ENCODE measurements around the gene COMMD10.

Gene COMMD10

DNA sequence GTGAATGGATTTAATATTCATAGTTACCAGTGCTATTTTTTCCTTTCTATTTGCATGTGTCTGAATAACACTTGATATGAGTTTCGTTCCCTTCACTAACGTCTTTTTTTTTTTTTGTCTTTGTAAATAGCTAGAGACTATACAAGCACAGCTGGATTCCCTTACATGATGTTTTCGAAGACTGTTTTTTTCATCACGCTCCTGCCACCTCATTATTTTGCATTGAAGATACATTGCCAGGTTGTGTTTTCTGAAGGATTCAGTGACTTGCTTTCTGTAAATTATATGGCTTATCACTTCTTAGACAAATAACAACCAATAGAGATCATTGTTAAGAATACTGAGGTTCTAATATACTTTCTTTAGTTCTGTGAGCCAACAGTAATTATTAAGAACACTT lies 207.5 kb downstream of the COMMD10 start:
- DNase-seq (ENCODE audit: low read depth), result no peak

DNA sequence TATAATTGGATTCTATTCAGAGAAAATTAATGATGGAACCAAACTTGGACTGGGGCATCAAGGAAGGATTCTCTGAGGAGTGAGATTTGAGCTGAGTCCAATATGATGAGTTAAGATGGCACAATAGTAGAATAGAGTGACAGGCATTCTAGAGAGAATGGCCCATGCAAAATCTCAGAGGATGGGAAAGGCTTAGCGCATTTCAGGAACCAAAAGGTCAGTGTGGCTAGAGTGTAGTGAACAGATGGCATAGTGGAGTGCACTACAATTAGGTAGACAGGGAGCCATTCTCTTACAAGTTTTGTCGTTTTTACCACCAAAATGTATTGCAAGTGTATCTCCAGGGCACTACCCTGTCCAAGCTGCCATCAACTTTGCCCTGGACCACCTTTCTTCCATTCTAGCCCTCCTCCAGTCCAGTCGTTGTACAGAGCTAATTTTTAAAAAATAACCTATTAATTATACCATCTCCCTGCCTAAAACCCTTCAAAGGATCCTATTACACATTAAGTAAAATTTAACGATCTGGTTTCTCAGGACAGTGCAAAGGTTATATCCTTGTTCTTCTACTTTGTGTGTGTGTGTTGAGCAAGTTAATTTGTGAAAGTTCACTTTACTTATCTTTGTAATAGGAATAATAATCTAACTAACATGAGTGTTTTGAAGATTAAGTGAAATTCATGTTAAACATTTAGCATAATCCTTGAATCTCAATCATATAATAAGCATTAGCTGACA lies 211.7 kb downstream of the COMMD10 start:
- no peak for DNase-seq (ENCODE audit: low read depth)

DNA sequence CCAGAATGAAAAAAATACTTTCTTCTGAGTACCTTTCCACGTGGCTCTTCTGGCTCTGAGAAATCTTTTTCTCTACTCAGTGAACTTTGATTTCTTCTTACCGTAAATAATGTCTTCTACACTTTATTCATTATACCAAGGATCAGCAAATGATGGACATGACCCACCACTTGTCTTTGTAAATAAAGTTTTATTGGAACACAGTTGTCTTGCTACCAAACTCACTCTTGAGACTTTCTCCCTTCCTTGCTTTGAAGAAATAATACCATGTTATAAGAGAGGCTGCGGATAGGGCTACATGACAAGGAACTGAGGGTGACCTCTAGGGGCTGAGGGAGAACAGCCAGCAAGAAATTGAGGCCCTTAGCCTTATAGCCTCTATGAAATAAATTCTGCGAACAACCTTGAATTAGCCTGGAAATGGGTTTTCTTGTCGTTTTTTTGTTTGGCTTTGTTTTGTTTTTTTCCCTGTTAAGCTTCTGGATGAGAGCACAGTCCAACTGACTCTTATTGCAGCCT lies 212.5 kb downstream of the COMMD10 start:
- no peak for DNase-seq (ENCODE audit: low read depth)

DNA sequence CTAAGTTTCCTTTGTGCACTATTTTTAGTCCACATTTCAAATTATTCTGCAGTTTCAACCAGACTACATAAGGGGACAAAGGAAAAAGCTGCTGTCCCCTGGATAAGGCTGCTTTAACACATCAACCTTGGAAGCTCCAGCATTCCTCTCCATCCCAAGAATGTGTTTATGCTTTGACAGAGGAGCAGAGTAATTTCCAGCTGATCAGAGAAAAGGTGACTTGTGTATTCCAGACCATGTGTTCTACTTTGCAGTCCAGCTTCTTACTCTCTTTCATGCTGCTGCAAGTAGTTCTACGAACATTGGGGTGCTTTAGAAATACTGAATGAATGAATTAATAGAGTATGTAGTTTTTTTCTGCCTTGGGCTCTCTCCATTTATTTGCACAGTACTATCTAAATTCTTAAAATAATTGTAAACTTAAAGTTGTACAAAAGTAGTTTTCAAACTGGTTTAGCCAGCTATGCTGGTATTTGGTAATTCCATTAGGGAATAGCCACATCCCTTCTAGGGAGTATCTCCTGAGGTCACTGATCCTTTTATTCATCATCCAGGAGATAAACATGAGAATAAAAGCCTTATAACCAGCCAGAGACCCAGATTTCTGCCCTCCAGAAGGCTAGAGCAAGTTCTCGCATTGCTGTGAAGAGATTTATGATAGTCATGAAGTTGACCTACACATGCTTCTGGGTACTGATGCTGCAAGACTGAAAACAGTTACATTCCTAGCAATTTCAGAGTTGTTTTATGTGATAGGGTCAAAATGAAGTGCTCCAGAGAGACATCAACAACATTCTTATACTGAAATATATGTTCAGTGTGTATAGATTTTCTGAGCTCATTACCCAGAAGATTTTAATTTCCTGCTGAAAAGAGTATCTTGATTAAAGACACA lies 215.2 kb downstream of the COMMD10 start:
- DNase-seq (ENCODE audit: low read depth), result no peak

DNA sequence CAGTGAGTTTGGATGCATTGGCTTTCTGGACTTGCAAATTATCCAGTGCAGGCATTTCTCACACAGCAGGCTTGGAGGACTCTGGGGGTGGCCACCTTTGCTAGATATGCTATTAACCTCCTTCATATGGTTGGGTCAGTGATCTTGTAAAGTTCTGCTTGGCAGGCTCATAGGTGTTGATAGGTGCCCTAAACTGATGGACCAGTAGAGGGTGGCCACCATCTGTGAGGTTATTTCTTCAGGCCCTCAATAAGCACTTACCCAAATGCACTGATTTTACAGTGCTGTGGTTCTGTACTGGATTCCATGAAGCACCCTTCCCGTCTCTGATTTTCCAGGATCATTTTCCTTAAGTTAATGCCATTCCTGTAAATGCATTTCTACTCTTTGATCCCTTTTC lies 216.3 kb downstream of the COMMD10 start:
- no peak for DNase-seq (ENCODE audit: low read depth)

DNA sequence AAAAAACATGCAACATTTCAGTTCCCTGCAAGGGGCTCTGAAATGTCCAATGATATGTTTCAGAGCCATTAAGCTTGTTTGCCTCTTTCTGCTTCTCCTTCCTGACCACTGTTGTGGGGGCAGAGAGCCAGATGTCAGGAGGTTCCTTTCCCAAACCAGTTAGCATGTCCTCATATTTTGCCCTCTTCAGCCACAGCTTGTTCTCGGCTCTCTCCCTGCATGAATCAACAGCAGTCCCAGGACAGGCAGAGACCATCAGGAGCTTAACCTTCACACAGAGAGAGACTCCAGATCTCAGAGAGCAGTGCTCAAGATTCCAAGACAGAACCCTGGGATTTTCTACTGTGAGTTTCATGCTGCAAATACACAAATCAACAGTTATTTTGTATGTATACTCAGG lies 218.5 kb downstream of the COMMD10 start:
- DNase-seq (ENCODE audit: low read depth), result no peak

DNA sequence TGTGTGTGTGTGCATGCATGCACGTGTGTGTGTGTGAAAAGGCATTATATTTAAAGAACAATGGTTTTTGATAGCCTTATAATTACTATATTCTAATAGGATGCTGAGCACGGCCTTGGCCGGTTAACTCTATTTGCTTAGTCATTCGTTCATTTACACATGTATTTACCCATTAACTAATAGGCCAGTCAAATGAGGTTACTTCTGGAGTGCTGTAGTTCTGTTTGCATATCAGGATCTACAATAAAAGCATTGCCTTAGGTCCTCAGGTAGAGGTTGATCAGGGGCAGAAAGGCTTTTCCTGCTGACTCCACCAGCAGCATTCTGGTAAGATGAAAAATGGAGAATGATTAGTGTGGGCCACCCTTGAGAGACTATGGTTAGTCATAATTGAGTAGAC lies 219.0 kb downstream of the COMMD10 start:
- no peak for DNase-seq (ENCODE audit: low read depth)

DNA sequence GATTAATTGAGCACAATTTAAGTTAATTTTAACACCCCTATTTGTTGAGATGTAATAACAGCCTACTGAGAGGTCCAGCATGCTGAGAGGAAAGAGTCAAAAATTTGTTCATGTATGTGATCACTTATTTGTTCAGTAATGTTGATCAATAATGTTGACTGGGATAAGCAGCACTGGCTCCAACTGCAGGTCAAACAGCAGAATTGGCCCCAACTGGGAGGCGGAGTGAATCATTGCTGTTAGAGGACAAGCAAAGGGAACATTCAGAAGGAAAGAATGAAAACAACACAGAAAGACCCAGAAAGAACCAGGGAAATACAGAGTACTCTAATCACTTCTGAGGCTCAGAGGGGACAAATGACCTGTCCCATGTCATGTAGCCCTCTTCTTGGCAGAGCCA lies 221.1 kb downstream of the COMMD10 start:
- no peak for DNase-seq (ENCODE audit: low read depth)

DNA sequence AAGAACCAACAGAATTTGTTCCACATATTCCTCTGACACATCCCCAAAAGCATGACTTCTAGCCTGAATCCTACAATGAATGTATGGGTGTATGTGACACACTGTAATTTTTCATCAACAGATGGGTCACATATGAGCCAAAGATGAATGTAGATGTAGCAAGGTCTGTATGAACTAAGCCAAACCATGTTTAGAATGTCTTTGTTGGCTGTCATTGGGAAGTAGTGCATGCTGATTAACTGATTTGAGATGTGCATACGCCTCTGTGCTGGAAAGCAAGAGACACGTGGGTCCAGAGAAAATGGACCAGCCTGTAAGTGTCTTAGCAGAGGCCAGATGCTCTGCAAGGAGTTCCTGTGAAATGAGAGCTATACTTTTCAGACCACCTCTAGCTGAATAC lies 222.0 kb downstream of the COMMD10 start:
- DNase-seq (ENCODE audit: low read depth), result no peak

DNA sequence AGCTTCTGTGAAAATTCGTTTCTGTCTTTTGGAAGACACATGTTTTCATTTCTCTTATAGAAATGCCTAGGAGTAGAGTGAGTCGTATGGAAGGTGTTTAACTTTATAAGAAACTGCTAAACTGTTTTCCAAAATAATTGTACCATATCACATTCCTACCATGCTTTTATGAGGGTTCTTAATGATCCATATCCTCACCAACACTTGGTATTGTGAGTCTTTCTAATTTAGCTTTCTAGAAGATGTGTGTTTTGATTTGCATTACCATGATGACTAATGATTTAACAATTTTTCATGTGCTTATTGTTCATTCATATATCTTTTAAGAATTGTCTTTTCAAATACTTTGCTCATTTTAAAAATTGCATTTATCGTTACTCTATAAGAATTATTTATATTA lies 223.6 kb downstream of the COMMD10 start:
- no peak for DNase-seq (ENCODE audit: low read depth)

DNA sequence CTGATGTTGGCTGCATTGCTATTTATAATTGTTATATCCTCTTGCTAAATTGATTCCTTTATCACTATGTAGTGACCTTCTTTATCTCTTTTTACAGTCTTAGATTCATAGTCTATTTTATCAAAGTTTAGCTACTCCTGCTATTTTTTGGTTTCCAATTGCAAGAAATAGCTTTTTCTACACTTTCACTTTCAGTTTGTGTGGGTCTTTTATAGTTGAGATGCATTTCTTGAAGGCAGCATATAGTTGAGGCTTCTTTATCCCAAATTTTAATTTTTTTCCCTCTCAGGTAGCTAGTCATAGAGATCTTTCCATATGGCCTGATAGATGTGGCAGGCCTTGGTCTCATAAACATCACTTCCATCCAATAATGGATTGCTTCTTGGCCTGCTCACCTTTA lies 228.5 kb downstream of the COMMD10 start:
- no peak for DNase-seq (ENCODE audit: low read depth)

DNA sequence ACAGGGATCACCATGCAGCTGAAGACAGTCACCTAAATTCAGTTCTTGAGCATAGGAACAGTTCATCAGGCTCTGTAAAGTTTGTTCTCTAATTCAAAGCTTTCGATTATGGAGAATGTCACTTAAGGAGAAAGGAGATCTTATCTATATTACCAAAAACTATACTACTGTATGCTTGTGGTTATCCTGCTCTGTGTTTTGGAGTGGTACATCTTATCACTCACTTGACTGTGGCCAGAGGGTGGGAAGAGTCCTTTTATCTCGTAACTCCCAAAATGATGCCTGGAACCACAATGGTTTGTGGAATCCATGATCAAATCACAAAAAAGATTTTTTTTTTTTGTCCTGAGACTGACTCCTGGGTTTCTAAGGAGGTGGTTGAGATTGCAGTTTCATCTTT lies 230.7 kb downstream of the COMMD10 start:
- DNase-seq (ENCODE audit: low read depth), result no peak

DNA sequence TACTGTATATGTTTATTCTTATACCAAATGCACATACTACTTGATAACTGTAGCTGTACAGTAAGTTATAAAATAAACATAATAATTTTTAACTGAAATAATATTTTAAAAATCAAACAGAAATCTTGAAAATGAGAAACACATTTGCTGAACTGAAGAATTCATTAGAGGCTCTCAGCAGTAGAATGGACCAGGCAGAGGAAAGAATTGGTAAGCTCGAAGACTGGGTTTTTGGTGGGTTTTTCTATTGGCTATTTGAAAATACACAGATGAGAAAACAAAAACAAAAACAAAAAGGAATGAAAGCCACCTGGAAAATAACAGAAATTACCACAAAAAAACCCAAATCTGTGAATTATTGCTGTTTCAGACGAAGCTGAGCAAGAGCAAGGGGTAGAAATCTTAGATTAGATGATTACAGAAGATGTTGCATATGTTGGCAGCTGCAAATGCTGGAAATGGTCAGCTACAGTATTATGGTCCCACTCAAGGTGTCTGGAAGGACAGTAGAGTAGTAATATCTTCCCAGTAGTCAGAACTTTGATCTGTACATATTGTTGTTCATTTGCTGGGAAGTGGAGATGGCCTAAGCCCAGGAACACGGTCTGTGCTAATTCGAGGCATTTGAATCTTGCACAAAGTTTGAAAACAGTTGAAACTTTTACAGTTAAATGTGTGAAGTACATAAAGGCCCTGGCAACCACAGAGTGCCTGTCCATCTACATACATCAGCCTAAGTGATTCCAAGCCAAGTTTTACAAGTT lies 233.4 kb downstream of the COMMD10 start:
- DNase-seq (ENCODE audit: low read depth), result no peak

DNA sequence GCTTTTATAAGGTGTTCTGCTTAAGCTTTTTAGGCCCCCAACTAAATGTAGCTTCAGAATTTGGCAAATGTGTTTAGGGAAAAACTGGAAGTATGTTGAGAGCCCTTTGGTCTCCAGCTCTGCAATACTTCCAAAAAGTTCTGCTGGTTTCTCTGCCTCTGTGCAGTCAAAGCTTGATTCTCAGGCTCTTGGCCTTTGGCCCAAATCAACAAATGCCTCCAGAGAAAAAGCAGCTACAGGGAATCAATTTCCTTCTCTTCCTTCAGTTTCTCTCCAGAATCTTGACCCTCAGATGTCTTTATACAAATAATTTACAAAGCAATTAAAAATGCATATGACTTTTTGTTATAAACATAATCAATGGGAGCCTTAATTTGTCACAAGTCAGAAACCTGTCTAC lies 235.7 kb downstream of the COMMD10 start:
- DNase-seq (ENCODE audit: low read depth), result no peak

DNA sequence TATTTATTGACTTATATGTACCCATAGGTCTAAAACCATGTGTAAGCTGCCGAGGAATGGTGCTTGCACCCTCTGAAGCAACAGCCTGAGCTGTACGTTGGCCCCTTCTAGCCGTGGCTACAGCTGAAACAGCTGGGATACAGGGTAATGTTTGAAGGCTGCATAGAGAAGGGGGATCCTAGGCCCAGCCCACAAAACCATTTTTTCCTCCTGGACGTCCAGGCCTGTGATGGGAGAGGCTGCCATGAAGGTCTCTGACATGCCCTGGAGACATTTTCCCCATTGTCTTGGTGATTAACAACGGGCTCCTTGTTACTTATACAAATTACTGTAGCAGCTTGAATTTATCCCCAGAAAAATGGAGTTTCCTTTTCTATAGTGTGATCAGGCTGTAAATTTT lies 244.7 kb downstream of the COMMD10 start:
- no peak for DNase-seq (ENCODE audit: low read depth)

DNA sequence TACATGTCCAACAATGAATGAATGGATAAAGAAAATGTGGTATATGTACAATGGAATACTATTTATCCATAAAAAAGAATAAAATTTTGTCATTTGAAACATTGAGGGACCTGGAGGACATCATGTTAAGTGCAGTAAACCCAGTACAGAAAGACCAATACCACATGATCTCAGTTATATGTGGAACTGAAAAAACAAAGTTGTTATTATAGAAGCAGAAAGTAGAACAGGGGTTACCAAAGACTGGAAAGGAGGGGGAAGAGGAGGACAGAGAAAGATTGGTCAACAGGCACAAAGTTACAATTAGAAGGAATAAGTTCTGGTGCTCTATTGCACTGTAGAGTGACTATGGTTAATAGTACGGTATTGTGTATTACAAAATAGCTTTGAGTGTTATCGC lies 256.0 kb downstream of the COMMD10 start:
- no peak for DNase-seq (ENCODE audit: low read depth)
